ENCODE results near the gene ANKRD31.

GRCh38 chr5:75088648-75089047 is 148.0 kb downstream of the ANKRD31 start:
- TF ChIP-seq, protein P1, sequence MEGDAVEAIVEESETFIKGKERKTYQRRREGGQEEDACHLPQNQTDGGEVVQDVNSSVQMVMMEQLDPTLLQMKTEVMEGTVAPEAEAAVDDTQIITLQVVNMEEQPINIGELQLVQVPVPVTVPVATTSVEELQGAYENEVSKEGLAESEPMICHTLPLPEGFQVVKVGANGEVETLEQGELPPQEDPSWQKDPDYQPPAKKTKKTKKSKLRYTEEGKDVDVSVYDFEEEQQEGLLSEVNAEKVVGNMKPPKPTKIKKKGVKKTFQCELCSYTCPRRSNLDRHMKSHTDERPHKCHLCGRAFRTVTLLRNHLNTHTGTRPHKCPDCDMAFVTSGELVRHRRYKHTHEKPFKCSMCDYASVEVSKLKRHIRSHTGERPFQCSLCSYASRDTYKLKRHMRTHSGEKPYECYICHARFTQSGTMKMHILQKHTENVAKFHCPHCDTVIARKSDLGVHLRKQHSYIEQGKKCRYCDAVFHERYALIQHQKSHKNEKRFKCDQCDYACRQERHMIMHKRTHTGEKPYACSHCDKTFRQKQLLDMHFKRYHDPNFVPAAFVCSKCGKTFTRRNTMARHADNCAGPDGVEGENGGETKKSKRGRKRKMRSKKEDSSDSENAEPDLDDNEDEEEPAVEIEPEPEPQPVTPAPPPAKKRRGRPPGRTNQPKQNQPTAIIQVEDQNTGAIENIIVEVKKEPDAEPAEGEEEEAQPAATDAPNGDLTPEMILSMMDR (conservative IDR thresholded peaks at IDR 0.05): no peak
- no peak for TF ChIP-seq EZH2 (IDR thresholded peaks at IDR 0.05; ENCODE audit: low read depth)

All from PC-9 (cell line).